GM23338 (cell line): ENCODE results near the gene WFDC6. TPM values are rescaled to one million over a fixed set of nuclear protein-coding genes. Genes with fewer than 3 reads are reported as not detected.

Experiments used
- ATAC-seq: fragments of 200-7000 bp; cut with Tn5 transposase; 3 replicates; pipeline ENCODE4 v1.9.1; 2020
- DNase-seq: peaks from one replicate; pipeline ENCODE4 v3.0.0-alpha.2; 2015; ENCODE audit warnings: low spot score
- H2AFZ ChIP-seq: fragments of 200-600 bp; sonication (generic); 2 replicates; pipeline ENCODE4 v1.8.0; 2016; ENCODE audit warnings: antibody characterized with exemption, mild to moderate bottlenecking, moderate library complexity
- H3F3A ChIP-seq: fragments of 200-600 bp; sonication (generic); replicated peaks from 2 replicates; pipeline ENCODE4 v1.8.0; 2017; ENCODE audit warnings: antibody characterized with exemption, mixed run types, low read depth
- H3K27ac ChIP-seq: fragments of 200-600 bp; sonication (generic); 2 replicates; pipeline ENCODE4 v1.6.1; 2016; ENCODE audit warnings: low read depth
- H3K27me3 ChIP-seq: fragments of 200-600 bp; sonication (generic); 2 replicates; pipeline ENCODE4 v1.8.0; 2016; ENCODE audit warnings: mild to moderate bottlenecking, mixed run types, moderate library complexity; ENCODE audit not compliant: insufficient read depth
- H3K36me3 ChIP-seq: fragments of 200-600 bp; sonication (generic); 2 replicates; pipeline ENCODE4 v1.8.0; 2016; ENCODE audit warnings: mild to moderate bottlenecking; ENCODE audit not compliant: insufficient read depth
- H3K4me1 ChIP-seq: fragments of 200-600 bp; sonication (generic); 2 replicates; pipeline ENCODE4 v1.8.0; 2016; ENCODE audit warnings: mild to moderate bottlenecking, moderate library complexity; ENCODE audit not compliant: insufficient read depth
- H3K4me2 ChIP-seq: fragments of 200-600 bp; sonication (generic); 2 replicates; pipeline ENCODE4 v1.7.1; 2017; ENCODE audit warnings: mixed run types
- H3K4me3 ChIP-seq: fragments of 200-600 bp; sonication (generic); 2 replicates; pipeline ENCODE4 v1.6.1; 2016; ENCODE audit warnings: mixed run types
- H3K79me2 ChIP-seq: fragments of 200-600 bp; sonication (generic); replicated peaks from 2 replicates; pipeline ENCODE4 v1.8.0; 2017; ENCODE audit warnings: mild to moderate bottlenecking; ENCODE audit not compliant: insufficient read depth
- H3K9me2 ChIP-seq: fragments of 200-600 bp; sonication (generic); 2 replicates; pipeline ENCODE4 v1.8.0; 2017; ENCODE audit not compliant: insufficient read depth
- H4K20me1 ChIP-seq: fragments of 200-600 bp; sonication (generic); replicated peaks from 2 replicates; pipeline ENCODE4 v1.8.0; 2017; ENCODE audit warnings: mild to moderate bottlenecking; ENCODE audit not compliant: insufficient read depth
- H3K27ac Mint-ChIP-seq: 2 replicates; pipeline ENCODE4 v1.8.0; 2020; ENCODE audit warnings: inconsistent platforms, mild to moderate bottlenecking, moderate library complexity, mixed read lengths
- H3K27me3 Mint-ChIP-seq: 3 replicates; pipeline ENCODE4 v1.8.0; 2022; ENCODE audit warnings: low read depth, mild to moderate bottlenecking, moderate library complexity, mixed read lengths, inconsistent platforms; ENCODE audit not compliant: insufficient read depth, poor library complexity
- H3K36me3 Mint-ChIP-seq: 3 replicates; pipeline ENCODE4 v1.8.0; 2021; ENCODE audit warnings: low read depth, mild to moderate bottlenecking, inconsistent platforms, moderate library complexity, mixed read lengths
- H3K4me1 Mint-ChIP-seq: 3 replicates; pipeline ENCODE4 v1.8.0; 2020; ENCODE audit warnings: mild to moderate bottlenecking, inconsistent platforms, mixed read lengths
- H3K4me3 Mint-ChIP-seq: 3 replicates; pipeline ENCODE4 v1.8.0; 2021; ENCODE audit warnings: moderate library complexity, mild to moderate bottlenecking, inconsistent platforms, mixed read lengths
- H3K9me3 Mint-ChIP-seq: 3 replicates; pipeline ENCODE4 v1.8.0; 2020; ENCODE audit warnings: moderate library complexity, mild to moderate bottlenecking, inconsistent platforms, mixed read lengths
- CTCF ChIP-seq, 2 experiments: fragments of 200-600 bp in 1 of 2; sonication (generic) in 1 of 2; conservative IDR thresholded peaks; 2 replicates each; pipeline versions ENCODE4 v1.5.1 to v1.6.1; 2016 to 2017; ENCODE audit warnings: antibody characterized with exemption in 2 of 2, low read depth in 2 of 2, mild to moderate bottlenecking in 2 of 2, moderate library complexity in 1 of 2
- JUNB ChIP-seq: IDR thresholded peaks from one replicate; pipeline ENCODE4 v1.6.1; 2016; ENCODE audit warnings: antibody characterized with exemption; ENCODE audit not compliant: unreplicated experiment
- NANOG ChIP-seq: IDR thresholded peaks from 2 replicates; pipeline ENCODE4 v1.6.1; 2016; ENCODE audit warnings: antibody characterized with exemption, borderline replicate concordance
- ZNF462 ChIP-seq: fragments of 250-450 bp; sonication (Bioruptor Pico); IDR thresholded peaks from 2 replicates; pipeline ENCODE4 v1.5.0; 2020; ENCODE audit warnings: mild to moderate bottlenecking, moderate library complexity
- polyA plus RNA-seq: library from polyadenylated mRNA; unstranded; fragments of >200 nt; fragmentation: Nextera tagmentation; extraction: Ambion mirVana; gene quantifications from 2 replicates; pipeline ENCODE4 v1.2.1, GENCODE V29; 2016
- total RNA-seq: library from RNA; depleted of rRNA; stranded (reverse); fragments of >200 nt; shearing (Covaris generic); gene quantifications from 2 replicates; pipeline ENCODE4 v1.2.3, GENCODE V29; 2014

Gene WFDC6
- total and polyA plus RNA-seq, 2 experiments from 2014 or later, result not detected

- no peak overlapping the region for H3K4me2 ChIP-seq
- peak overlapping the region; percentile 70 for H3K27ac Mint-ChIP-seq
- H3F3A ChIP-seq, result no peaks in the 10 kb centered on the region
- DNase-seq (peak; percentile 82), ATAC-seq (peak; percentile 94)
- H3K27ac ChIP-seq, result no peak overlapping the region
- no peaks in the 10 kb centered on the region for H3K36me3 ChIP-seq
- H2AFZ ChIP-seq, result 0 out of 2 replicates have a peak overlapping the region, but pooled peaks have one; percentile 39
- H3K4me3 ChIP-seq, result no peak overlapping the region
- no peak for TF ChIP-seq ZNF462 (CRISPR knock-in tag)
- TF ChIP-seq CTCF (conservative IDR thresholded peaks at IDR 0.05; ENCODE audit: low read depth in 2 of 2), result peak; percentile 72 to 73
- no peak for TF ChIP-seq JUNB
- TF ChIP-seq NANOG, result no peak
- H3K36me3 Mint-ChIP-seq, result no peaks in the 10 kb centered on the region; the same call in 2 of the 3 replicates
- peaks cover 9% of the 10 kb centered on the region; the same call in 1 of the 2 replicates for H3K9me2 ChIP-seq
- peaks cover 8% of the 10 kb centered on the region; the same call in 2 of the 3 replicates for H3K4me1 Mint-ChIP-seq
- H3K4me3 Mint-ChIP-seq, result no peak overlapping the region
- no peaks in the 10 kb centered on the region for H4K20me1 ChIP-seq
- peaks cover 1% of the 10 kb centered on the region for H3K27me3 Mint-ChIP-seq
- no peaks in the 10 kb centered on the region; the same call in 2 of the 3 replicates for H3K9me3 Mint-ChIP-seq
- H3K4me1 ChIP-seq, result no peaks in the 10 kb centered on the region
- H3K79me2 ChIP-seq, result no peaks in the 10 kb centered on the region
- H3K27me3 ChIP-seq, result no peaks in the 10 kb centered on the region
These were observed 6.6 kb upstream of the WFDC6 start for GRCh38 chr20:45545754-45546453.
